Non-pigmented ciliary epithelial cell (primary cell): Measurements from ENCODE around the gene GRM8.

Experiments used
- DNase-seq: peaks from one replicate; pipeline ENCODE4 v3.0.0-alpha.2; 2010; ENCODE audit warnings: low read depth

Gene GRM8

GRCh38 chr7:127146746-127147536, 105.8 kb downstream of the GRM8 start:
- DNase-seq, result no peak

DNA sequence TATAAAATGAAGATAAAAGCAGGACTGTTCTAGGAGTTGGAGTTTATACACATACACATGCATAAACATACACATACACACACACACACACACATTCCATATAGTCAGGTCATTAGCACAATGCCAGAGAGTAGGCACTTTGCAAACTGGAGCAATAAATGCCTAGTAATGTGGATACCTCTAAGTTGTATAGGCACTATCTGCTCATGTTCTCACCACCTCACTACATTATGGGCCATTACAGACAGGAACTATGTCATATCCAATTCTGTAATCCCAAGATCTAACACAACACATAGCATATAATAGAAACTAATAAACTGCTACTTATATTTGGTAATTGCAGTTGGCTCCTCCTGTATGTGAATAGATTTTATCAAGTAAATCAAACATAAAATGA, 115.6 kb downstream of the GRM8 start:
- no peak for DNase-seq

DNA sequence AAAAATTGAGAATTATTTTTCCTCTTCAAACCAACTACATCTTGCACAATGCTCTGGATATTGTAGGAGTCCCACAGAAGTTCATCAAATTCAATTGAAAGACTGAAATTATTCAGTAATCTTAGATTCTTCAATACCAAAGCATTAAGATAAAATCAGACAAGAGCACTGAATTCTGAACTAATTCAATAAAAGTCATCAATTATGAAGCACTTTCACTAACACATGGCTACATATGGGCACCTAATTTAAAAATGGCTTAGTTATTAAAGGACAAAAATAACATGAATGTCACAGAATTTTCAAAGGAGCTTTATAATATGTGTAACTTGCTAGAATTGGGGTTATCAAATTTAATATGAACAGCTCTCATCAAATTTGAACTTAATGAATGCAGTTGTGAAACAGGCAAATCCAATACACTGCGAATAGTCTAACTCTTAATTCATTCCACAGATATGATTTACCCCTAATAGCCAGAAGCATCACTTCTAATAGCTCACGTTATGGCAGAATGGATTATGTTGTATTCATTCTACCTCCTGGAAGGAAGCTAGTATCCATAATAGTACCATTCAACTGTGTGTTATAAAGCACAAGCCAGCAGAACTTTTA, 116.8 kb downstream of the GRM8 start:
- no peak for DNase-seq

GRCh38 chr7:127123220-127123619, 129.5 kb downstream of the GRM8 start:
- DNase-seq, result no peak

- DNase-seq, result no peak
These were observed 133.2 kb downstream of the GRM8 start for GRCh38 chr7:127119517-127119916.

DNA sequence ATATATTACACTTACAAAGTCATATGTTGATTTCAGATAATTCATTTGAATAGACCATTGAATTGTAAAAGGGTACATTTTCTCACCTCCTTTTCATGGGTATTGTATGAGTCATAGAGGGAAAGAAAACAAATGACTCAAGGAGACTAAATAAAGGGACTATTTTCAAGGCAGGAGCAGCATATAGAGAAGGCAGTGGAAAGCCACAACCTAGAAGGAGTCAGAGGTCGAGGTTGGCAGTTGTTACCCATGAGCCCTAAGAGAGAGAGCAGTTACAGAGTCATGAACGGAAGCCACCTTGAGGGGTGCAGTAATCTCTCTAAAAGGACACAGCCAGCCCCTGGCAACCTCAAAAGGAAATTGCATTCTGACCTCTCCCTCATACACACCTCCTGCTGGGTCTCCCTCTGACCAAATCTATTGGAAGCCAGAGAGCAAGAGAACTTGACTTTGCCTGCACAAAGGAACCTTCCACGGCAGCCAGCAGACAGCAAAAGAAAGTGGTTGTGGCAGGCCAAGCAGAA, 137.9 kb downstream of the GRM8 start:
- no peak for DNase-seq

DNA sequence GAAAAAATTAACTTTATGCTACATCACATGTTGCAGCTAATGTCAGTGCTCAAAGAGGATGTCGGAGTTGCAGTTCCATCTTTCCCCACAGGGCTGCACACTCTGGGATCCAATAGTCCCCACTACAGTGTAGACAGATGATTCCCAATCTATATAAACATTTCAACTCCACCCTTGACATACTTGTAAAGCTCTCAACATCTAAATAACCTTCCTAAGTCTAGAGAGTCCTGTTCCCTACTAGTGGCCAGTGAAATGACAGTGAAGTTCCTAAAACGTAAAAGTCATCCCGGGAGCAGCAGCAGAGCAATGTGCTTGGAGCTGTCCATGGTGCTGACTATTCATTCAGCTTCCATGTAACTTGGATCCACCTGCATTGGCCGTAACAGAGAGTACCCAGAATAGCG, 145.1 kb downstream of the GRM8 start:
- peak; percentile 1 for DNase-seq

GRCh38 chr7:127093340-127093739, 159.4 kb downstream of the GRM8 start:
- no peak for DNase-seq

GRCh38 chr7:127091620-127092019, 161.1 kb downstream of the GRM8 start:
- no peak for DNase-seq

DNA sequence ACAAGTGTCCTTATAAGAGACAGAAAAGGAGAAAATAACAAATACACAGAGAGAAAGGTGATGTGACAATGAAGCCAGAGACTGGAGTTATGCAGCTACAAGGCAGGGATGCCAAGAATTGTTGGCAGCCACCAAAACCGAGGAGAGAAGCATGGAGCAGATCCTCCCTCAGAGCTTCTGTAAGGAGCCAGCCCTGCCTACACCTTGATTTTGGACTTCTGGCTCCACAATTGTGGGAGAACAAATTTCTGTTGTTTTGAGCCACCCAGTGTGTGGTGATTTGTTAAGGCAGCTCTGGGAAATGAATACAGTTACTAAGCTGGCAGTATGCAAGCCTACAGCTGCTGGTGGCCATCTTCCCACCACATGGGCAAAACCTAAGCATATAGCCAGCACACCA, 163.6 kb downstream of the GRM8 start:
- DNase-seq, result no peak

DNA sequence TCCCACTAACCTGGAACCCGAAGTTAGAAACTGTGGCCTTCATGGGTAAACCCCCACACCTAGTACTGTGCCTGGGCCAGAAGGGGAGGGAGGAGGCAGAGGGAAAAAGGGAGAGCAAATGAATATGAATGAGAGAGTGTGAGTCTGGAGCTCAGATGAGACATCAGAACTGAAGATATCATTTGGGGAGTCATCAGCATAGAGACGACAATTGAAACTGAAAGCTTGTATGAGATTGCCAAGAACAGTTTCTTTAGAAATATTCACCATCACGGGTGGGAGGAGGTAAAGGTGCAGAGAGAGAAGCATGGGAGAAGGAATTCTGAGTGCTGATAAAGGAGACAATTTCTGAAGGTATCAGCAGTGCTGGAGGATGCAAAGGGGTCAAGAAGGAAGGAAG, 171.2 kb downstream of the GRM8 start:
- DNase-seq, result no peak

DNA sequence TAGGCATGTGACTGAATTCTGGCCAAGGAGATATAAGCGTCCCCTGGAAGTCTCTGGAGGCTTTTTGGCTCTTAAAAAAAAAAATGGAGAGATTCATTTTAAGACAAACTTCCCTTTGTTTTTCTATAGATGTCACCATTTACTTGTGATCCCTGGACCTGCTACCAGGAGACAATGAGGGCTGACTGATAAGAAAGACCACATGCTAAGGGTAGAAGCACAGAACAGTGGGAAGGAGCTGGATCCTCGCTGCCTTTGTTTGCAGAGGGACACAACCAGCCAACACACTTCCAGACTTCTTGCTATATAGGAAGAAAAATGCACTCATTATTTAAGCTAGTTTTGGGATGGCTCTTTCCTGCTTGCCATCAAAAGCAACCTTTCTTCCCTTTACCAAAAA, 172.2 kb downstream of the GRM8 start:
- no peak for DNase-seq

DNA sequence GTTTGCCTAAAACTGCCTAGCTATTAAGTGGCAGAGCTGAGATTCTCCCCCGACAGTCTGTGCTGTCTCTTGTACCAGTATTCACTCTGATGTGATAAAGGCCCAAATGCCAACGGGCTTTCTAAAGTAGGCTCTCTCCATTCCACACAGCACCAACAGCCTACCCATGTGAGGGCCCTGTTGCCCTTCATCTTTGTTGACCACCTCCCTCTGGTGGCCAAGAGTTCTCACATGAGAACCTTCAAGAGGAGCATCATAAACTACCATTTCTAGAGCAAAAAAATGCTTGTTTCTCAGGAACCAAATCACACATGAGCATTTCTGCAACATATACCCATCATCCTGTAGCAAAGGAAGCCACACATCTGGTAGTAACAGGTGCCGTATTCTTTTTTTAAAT, 185.8 kb downstream of the GRM8 start:
- no peak for DNase-seq

- DNase-seq, result no peak
These were observed 193.3 kb downstream of the GRM8 start for GRCh38 chr7:127059475-127059874.

DNA sequence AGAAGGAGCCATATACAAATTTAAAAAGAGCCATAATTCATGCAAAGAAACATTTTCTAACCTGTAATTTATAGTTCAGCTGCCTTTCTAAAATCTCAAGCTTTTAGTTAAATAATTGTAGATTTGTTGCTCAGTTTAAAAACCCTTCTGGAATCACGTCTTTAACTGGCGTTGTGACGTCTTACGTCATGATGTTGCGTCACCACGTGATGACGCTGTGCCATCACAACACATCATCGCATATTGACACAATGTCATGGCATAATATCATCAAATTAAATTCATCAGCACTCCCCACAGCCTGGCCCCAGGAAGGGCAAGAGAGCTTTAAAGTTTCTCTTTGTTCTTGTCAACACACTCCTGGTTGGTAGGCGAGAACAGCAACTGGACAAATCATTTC, 194.8 kb downstream of the GRM8 start:
- no peak for DNase-seq

- no peak for DNase-seq
These were observed 196.5 kb downstream of the GRM8 start for GRCh38 chr7:127056202-127056601.

- DNase-seq, result no peak
These were observed 205.2 kb downstream of the GRM8 start for GRCh38 chr7:127047521-127047920.

- no peak for DNase-seq
These were observed 210.9 kb downstream of the GRM8 start for GRCh38 chr7:127041689-127042452.

DNA sequence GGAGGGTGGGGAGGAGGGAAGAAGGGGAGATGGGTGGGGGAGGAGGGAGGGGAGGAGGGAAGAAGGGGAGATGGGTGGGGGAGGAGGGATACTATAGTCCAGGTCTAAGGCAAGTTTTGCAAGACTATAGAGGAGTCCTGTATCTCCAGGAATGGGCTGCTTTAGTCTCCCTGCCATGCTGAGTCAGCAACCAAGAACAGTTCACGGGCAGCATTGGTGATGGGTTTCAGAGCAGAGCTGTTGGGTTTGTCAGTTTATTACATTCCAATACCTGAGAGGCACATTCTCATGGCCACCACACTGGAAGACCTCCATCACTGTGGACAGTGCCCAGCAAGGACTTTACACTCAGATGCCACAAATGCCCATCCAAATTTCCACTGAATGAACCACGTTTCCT, 212.7 kb downstream of the GRM8 start:
- no peak for DNase-seq

DNA sequence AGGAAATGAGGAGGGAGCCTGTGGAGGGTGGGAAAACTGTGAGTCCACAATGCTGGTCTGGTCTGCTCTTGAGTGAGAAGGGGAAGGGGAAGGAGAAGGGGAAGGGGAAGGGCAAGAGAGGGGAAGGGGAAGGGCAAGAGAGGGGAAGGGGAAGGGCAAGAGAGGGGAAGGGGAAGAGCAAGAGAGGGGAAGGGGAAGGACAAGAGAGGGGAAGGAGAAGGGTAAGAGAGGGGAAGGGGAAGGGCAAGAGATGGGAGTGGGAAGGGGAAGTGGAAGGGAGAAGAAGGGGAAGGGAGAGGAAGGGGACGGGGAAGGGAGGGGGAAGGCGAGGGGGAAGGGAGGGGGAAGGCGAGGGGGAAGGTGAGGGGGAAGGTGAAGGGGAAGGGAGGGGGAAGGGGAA, 213.2 kb downstream of the GRM8 start:
- no peak for DNase-seq

GRCh38 chr7:127035203-127035849, 217.4 kb downstream of the GRM8 start:
- DNase-seq, result no peak

- DNase-seq, result no peak
These were observed 218.4 kb downstream of the GRM8 start for GRCh38 chr7:127034186-127034806.
